BLaER1 (cell line): ENCODE results near the gene MIAT.

Experiments used
- H3K27ac ChIP-seq: shearing (Covaris generic); formaldehyde crosslinking; 2 replicates; pipeline ENCODE4 v1.8.1; 2022
- H3K27me3 ChIP-seq: shearing (Covaris generic); formaldehyde crosslinking; 2 replicates; pipeline ENCODE4 v1.8.1; 2022
- H3K36me3 ChIP-seq: shearing (Covaris generic); formaldehyde crosslinking; 2 replicates; pipeline ENCODE4 v1.8.1; 2022
- H3K4me1 ChIP-seq: shearing (Covaris generic); formaldehyde crosslinking; 2 replicates; pipeline ENCODE4 v1.8.1; 2022
- H3K4me2 ChIP-seq: shearing (Covaris generic); formaldehyde crosslinking; 2 replicates; pipeline ENCODE4 v1.8.1; 2022
- H3K4me3 ChIP-seq: shearing (Covaris generic); formaldehyde crosslinking; 2 replicates; pipeline ENCODE4 v1.8.1; 2022
- H3K9ac ChIP-seq: shearing (Covaris generic); formaldehyde crosslinking; 2 replicates; pipeline ENCODE4 v1.8.1; 2022
- H3K9me3 ChIP-seq: shearing (Covaris generic); formaldehyde crosslinking; 2 replicates; pipeline ENCODE4 v1.8.1; 2022
- H4K20me1 ChIP-seq: shearing (Covaris generic); formaldehyde crosslinking; 2 replicates; pipeline ENCODE4 v1.8.1; 2022
- Cebpa-rat ChIP-seq: shearing (Covaris generic); IDR thresholded peaks from 2 replicates; pipeline ENCODE4 v1.8.1; 2022

MIAT gene

GRCh38 chr22:26615830-26616435 lies 41.5 kb upstream of the MIAT start:
- Histone ChIP-seq H3K4me3 (no peak overlapping the region), H3K4me2 (peak overlapping the region; percentile 86), H4K20me1 (no peaks in the 10 kb centered on the region), H3K27ac (peak overlapping the region; percentile 88), H3K4me1 (peaks cover 91% of the 10 kb centered on the region), H3K27me3 (no peaks in the 10 kb centered on the region), H3K9ac (peak overlapping the region; percentile 30; the same call in 1 of the 2 replicates), H3K9me3 (no peaks in the 10 kb centered on the region), H3K36me3 (no peaks in the 10 kb centered on the region)
- no peak for TF ChIP-seq Cebpa-rat

DNA sequence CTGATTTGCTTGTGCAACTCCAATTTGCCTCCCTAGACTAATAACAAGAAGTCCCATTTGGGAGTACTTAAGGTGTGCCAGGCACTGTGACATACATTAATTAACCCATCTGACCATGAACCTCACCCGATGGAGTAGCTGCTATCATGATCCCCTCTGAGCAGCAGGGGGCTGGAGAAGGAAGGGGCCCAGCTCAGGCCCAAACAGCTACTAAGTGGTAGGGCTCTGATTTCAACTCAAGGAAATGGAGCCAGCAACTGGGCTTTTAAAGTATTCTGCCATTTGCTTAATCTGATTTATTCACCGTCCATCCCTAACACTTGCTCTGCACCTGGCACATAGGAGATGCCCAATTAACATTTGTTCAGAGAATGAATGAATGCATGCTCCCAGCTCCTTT lies 40.7 kb upstream of the MIAT start:
- Histone ChIP-seq H4K20me1 (no peaks in the 10 kb centered on the region), H3K9me3 (no peaks in the 10 kb centered on the region), H3K4me2 (peak overlapping the region; percentile 86), H3K27ac (peak overlapping the region; percentile 88), H3K4me3 (no peak overlapping the region), H3K4me1 (peaks cover 84% of the 10 kb centered on the region), H3K36me3 (no peaks in the 10 kb centered on the region), H3K9ac (peak overlapping the region; percentile 30; the same call in 1 of the 2 replicates), H3K27me3 (no peaks in the 10 kb centered on the region)
- no peak for TF ChIP-seq Cebpa-rat

- Histone ChIP-seq H3K9me3 (no peaks in the 10 kb centered on the region), H3K4me2 (peak within 1 kb of the TSS; percentile 86), H3K4me1 (peaks cover 75% of the 10 kb centered on the region), H3K27ac (peak within 1 kb of the TSS; percentile 88), H3K4me3 (no peak within 1 kb of the TSS), H4K20me1 (no peaks in the 10 kb centered on the region), H3K36me3 (no peaks in the 10 kb centered on the region), H3K27me3 (no peaks in the 10 kb centered on the region), H3K9ac (peak within 1 kb of the TSS; percentile 74)
- TF ChIP-seq Cebpa-rat: no peak
Observed at GRCh38 chr22:26617271-26618199, 39.9 kb upstream of the MIAT start, which contains the start of gene CRYBB1. CRYBB1 (minus strand) TSS chr22:26618027; CDS start chr22:26616319, 1,708 bp downstream.

- no peaks in the 10 kb centered on the region for H3K9me3 ChIP-seq
- no peaks in the 10 kb centered on the region for H4K20me1 ChIP-seq
- H3K27me3 ChIP-seq: no peaks in the 10 kb centered on the region
- peak overlapping the region; percentile 86 for H3K4me2 ChIP-seq
- peak overlapping the region; percentile 88 for H3K27ac ChIP-seq
- no peak overlapping the region for H3K4me3 ChIP-seq
- no peaks in the 10 kb centered on the region for H3K36me3 ChIP-seq
- no peak for TF ChIP-seq Cebpa-rat
- peak overlapping the region; percentile 74; the same call in 1 of the 2 replicates for H3K9ac ChIP-seq
- peaks cover 66% of the 10 kb centered on the region for H3K4me1 ChIP-seq
Observed at GRCh38 chr22:26618455-26618854, 38.9 kb upstream of the MIAT start.

- Histone ChIP-seq H3K4me1 (peaks cover 55% of the 10 kb centered on the region), H3K4me3 (no peak overlapping the region), H3K36me3 (no peaks in the 10 kb centered on the region), H4K20me1 (no peaks in the 10 kb centered on the region), H3K27ac (peak overlapping the region; percentile 88), H3K9ac (no peak overlapping the region), H3K9me3 (no peaks in the 10 kb centered on the region), H3K27me3 (no peaks in the 10 kb centered on the region), H3K4me2 (peak overlapping the region; percentile 38)
- TF ChIP-seq Cebpa-rat: no peak
Observed at GRCh38 chr22:26619510-26619909, 37.9 kb upstream of the MIAT start.

DNA sequence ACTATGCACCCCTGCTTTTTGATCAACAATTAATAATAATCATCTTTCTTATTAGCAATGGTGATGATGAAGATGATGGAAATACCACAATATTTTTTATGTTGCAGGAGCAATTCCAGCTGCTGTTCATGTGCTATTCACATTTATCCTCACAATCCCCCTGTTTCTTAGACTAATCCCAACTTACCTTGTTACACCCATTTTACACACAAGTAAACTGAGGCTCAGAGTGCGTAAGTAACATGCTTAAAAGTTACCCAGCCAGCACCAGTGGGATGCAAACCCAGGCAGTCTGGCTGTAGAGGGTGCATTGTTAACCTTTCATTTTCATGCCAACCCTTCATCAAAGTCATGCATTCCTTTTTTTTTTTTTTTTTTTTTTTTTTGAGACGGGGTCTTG lies 37.2 kb upstream of the MIAT start:
- H3K4me3 ChIP-seq: no peak overlapping the region
- H3K4me1 ChIP-seq: peaks cover 48% of the 10 kb centered on the region
- no peak for TF ChIP-seq Cebpa-rat
- no peaks in the 10 kb centered on the region for H3K9me3 ChIP-seq
- no peaks in the 10 kb centered on the region for H3K36me3 ChIP-seq
- H4K20me1 ChIP-seq: no peaks in the 10 kb centered on the region
- H3K4me2 ChIP-seq: no peak overlapping the region
- no peaks in the 10 kb centered on the region for H3K27me3 ChIP-seq
- H3K27ac ChIP-seq: no peak overlapping the region
- H3K9ac ChIP-seq: no peak overlapping the region

DNA sequence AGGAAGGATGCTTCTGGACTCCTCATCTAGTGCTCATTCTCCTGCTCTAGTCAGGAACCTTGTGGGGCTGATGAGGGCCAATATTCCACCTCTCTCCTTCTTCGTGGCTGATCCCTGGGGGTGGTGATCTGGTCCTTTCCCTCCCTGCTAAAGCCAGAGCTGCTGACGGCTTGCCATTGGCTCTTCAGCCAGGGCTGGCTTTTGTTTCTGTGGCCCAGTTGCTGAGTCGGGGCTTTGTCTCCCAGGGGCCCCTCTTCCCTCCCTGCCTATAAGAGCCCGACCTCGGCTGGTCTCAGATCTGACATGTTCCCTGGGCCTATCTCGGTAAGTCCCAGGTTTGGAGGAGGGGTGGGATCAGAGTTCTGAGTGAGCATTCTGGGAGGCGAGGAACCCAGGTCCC lies 35.7 kb upstream of the MIAT start, which contains the start of gene CRYBA4:
TSS of gene CRYBA4 (plus strand) at position 301 of the 400 bp plus-strand sequence. CDS start 634 bp downstream, outside the sequence.
- no peaks in the 10 kb centered on the region for H3K9me3 ChIP-seq
- no peak within 1 kb of the TSS for H3K27ac ChIP-seq
- no peak within 1 kb of the TSS for H3K9ac ChIP-seq
- no peaks in the 10 kb centered on the region for H3K36me3 ChIP-seq
- H3K27me3 ChIP-seq: no peaks in the 10 kb centered on the region
- H3K4me2 ChIP-seq: no peak within 1 kb of the TSS
- no peak within 1 kb of the TSS for H3K4me3 ChIP-seq
- H4K20me1 ChIP-seq: no peaks in the 10 kb centered on the region
- peaks cover 34% of the 10 kb centered on the region for H3K4me1 ChIP-seq
- TF ChIP-seq Cebpa-rat: no peak

- peaks cover 10% of the 10 kb centered on the region for H3K4me1 ChIP-seq
- H3K27me3 ChIP-seq: no peaks in the 10 kb centered on the region
- TF ChIP-seq Cebpa-rat: no peak
- H3K36me3 ChIP-seq: no peaks in the 10 kb centered on the region
- H3K4me2 ChIP-seq: no peak overlapping the region
- H4K20me1 ChIP-seq: no peaks in the 10 kb centered on the region
- no peak overlapping the region for H3K4me3 ChIP-seq
- H3K9ac ChIP-seq: no peak overlapping the region
- H3K27ac ChIP-seq: no peak overlapping the region
- H3K9me3 ChIP-seq: no peaks in the 10 kb centered on the region
Observed at GRCh38 chr22:26623984-26624383, 33.4 kb upstream of the MIAT start.

GRCh38 chr22:26624803-26625202 lies 32.6 kb upstream of the MIAT start:
- Histone ChIP-seq H3K4me3 (no peak overlapping the region), H3K36me3 (no peaks in the 10 kb centered on the region), H3K9me3 (0 out of 2 replicates have a peak, but pooled peaks cover 2% of the 10 kb centered on the region), H3K4me2 (no peak overlapping the region), H4K20me1 (no peaks in the 10 kb centered on the region), H3K9ac (no peak overlapping the region), H3K27ac (no peak overlapping the region; the same call in 1 of the 2 replicates), H3K27me3 (no peaks in the 10 kb centered on the region), H3K4me1 (peaks cover 2% of the 10 kb centered on the region)
- no peak for TF ChIP-seq Cebpa-rat
